ENCODE data around the gene ADIPOQ.

Gene ADIPOQ

GRCh38 chr3:186815435-186815834 is 27.1 kb upstream of the ADIPOQ start:
- Histone ChIP-seq H2AFZ (ENCODE audit: low read length) (no peak overlapping the region), H3K36me3 (ENCODE audit: insufficient read depth, low read length) (no peaks in the 10 kb centered on the region), H3K79me2 (ENCODE audit: insufficient read depth, low read length) (no peaks in the 10 kb centered on the region), H3F3A (ENCODE audit: insufficient read depth, low read length) (no peaks in the 10 kb centered on the region), H4K20me1 (ENCODE audit: insufficient read depth, low read length) (no peaks in the 10 kb centered on the region), H3K9me3 (ENCODE audit: low read length) (no peaks in the 10 kb centered on the region), H3K4me1 (ENCODE audit: insufficient read depth, low read length, severe bottlenecking) (peaks cover 17% of the 10 kb centered on the region), H3K9me2 (ENCODE audit: low read depth, low read length) (no peaks in the 10 kb centered on the region), H3K4me2 (ENCODE audit: low read length) (peak overlapping the region; percentile 50), H3K27ac (ENCODE audit: low read depth, low read length, poor library complexity, severe bottlenecking) (no peak overlapping the region), H3K9ac (ENCODE audit: low read length) (no peak overlapping the region; the same call in 1 of the 2 replicates), H3K4me3 (ENCODE audit: low read depth, low read length, poor library complexity, severe bottlenecking) (peak overlapping the region; percentile 12), H3K27me3 (ENCODE audit: insufficient read depth, low read length) (no peaks in the 10 kb centered on the region)
- TF ChIP-seq EZH2 (IDR thresholded peaks at IDR 0.05; ENCODE audit: borderline replicate concordance, low read length) (no peak), CTCF (IDR thresholded peaks at IDR 0.05; ENCODE audit: low read length) (no peak)

GRCh38 chr3:186818516-186818915 is 24.0 kb upstream of the ADIPOQ start:
- Histone ChIP-seq H2AFZ (ENCODE audit: low read length) (no peak overlapping the region), H3K27me3 (ENCODE audit: insufficient read depth, low read length) (no peaks in the 10 kb centered on the region), H3K79me2 (ENCODE audit: insufficient read depth, low read length) (no peaks in the 10 kb centered on the region), H4K20me1 (ENCODE audit: insufficient read depth, low read length) (no peaks in the 10 kb centered on the region), H3K4me3 (ENCODE audit: low read depth, low read length, poor library complexity, severe bottlenecking) (no peak overlapping the region), H3K36me3 (ENCODE audit: insufficient read depth, low read length) (no peaks in the 10 kb centered on the region), H3K9ac (ENCODE audit: low read length) (no peak overlapping the region), H3K4me1 (ENCODE audit: insufficient read depth, low read length, severe bottlenecking) (peaks cover 22% of the 10 kb centered on the region), H3K9me3 (ENCODE audit: low read length) (no peaks in the 10 kb centered on the region), H3K4me2 (ENCODE audit: low read length) (no peak overlapping the region), H3F3A (ENCODE audit: insufficient read depth, low read length) (no peaks in the 10 kb centered on the region), H3K9me2 (ENCODE audit: low read depth, low read length) (no peaks in the 10 kb centered on the region), H3K27ac (ENCODE audit: low read depth, low read length, poor library complexity, severe bottlenecking) (no peak overlapping the region)
- TF ChIP-seq CTCF (IDR thresholded peaks at IDR 0.05; ENCODE audit: low read length) (no peak), EZH2 (IDR thresholded peaks at IDR 0.05; ENCODE audit: borderline replicate concordance, low read length) (no peak)

- no peak overlapping the region for H2AFZ ChIP-seq (ENCODE audit: low read length)
- H3K27me3 ChIP-seq (ENCODE audit: insufficient read depth, low read length), result no peaks in the 10 kb centered on the region
- H3K4me3 ChIP-seq (ENCODE audit: low read depth, low read length, poor library complexity, severe bottlenecking), result no peak overlapping the region
- H3K79me2 ChIP-seq (ENCODE audit: insufficient read depth, low read length), result no peaks in the 10 kb centered on the region
- no peak overlapping the region for H3K4me2 ChIP-seq (ENCODE audit: low read length)
- H3K4me1 ChIP-seq (ENCODE audit: insufficient read depth, low read length, severe bottlenecking), result peaks cover 22% of the 10 kb centered on the region
- no peak overlapping the region for H3K27ac ChIP-seq (ENCODE audit: low read depth, low read length, poor library complexity, severe bottlenecking)
- no peaks in the 10 kb centered on the region for H3F3A ChIP-seq (ENCODE audit: insufficient read depth, low read length)
- no peak overlapping the region for H3K9ac ChIP-seq (ENCODE audit: low read length)
- TF ChIP-seq CTCF (IDR thresholded peaks at IDR 0.05; ENCODE audit: low read length) (no peak), EZH2 (IDR thresholded peaks at IDR 0.05; ENCODE audit: borderline replicate concordance, low read length) (no peak)
- H3K36me3 ChIP-seq (ENCODE audit: insufficient read depth, low read length), result no peaks in the 10 kb centered on the region
- no peaks in the 10 kb centered on the region for H3K9me2 ChIP-seq (ENCODE audit: low read depth, low read length)
- no peaks in the 10 kb centered on the region for H4K20me1 ChIP-seq (ENCODE audit: insufficient read depth, low read length)
- H3K9me3 ChIP-seq (ENCODE audit: low read length), result no peaks in the 10 kb centered on the region
These were observed 23.6 kb upstream of the ADIPOQ start for GRCh38 chr3:186818956-186819355.

Data from OCI-LY1 (cell line).